Measurements from ENCODE around the gene DBR1. TPM values are rescaled to one million over a fixed set of nuclear protein-coding genes. Genes with fewer than 3 reads are reported as not detected.

DBR1 gene
- total RNA-seq, 4 donors from 2014 or later, result 16.8 to 25.4 (median 18.3) TPM

DNA sequence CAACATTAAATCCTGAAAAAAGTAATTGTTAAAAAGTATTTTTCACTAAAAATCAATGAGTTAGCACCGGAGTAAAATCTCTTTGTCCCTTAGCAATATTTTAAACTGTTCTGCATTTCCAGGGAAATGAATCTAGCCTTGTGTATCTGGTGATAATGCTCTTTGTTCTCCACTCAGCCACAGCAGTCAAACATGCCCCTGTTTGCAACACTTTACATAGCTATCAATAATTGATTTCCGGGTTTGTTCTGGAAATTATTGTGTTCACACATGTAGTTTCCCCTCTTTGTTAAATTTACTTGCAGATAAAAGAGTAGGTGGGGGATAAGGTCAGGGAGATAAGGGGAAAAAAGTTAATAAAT is 38.9 kb downstream of the DBR1 start:
- DNase-seq, result no peak
- Histone ChIP-seq H3K27ac (no peak overlapping the region), H3K9me3 (no peaks in the 10 kb centered on the region), H3K36me3 (no peaks in the 10 kb centered on the region), H3K27me3 (no peaks in the 10 kb centered on the region), H3K4me1 (no peaks in the 10 kb centered on the region), H3K4me3 (replicated peaks in 1 of 3) (no peak overlapping the region)
- intact Hi-C loops (cut with DNase I), result no loop called here
- 76 to 86% methylated on average over 2 of the region's 2 CpGs for WGBS, 2 donors
- TF ChIP-seq, protein P1, sequence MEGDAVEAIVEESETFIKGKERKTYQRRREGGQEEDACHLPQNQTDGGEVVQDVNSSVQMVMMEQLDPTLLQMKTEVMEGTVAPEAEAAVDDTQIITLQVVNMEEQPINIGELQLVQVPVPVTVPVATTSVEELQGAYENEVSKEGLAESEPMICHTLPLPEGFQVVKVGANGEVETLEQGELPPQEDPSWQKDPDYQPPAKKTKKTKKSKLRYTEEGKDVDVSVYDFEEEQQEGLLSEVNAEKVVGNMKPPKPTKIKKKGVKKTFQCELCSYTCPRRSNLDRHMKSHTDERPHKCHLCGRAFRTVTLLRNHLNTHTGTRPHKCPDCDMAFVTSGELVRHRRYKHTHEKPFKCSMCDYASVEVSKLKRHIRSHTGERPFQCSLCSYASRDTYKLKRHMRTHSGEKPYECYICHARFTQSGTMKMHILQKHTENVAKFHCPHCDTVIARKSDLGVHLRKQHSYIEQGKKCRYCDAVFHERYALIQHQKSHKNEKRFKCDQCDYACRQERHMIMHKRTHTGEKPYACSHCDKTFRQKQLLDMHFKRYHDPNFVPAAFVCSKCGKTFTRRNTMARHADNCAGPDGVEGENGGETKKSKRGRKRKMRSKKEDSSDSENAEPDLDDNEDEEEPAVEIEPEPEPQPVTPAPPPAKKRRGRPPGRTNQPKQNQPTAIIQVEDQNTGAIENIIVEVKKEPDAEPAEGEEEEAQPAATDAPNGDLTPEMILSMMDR (IDR thresholded peaks at IDR 0.05), result no peak
- no peak for TF ChIP-seq POLR2A (IDR thresholded peaks at IDR 0.05)

DNA sequence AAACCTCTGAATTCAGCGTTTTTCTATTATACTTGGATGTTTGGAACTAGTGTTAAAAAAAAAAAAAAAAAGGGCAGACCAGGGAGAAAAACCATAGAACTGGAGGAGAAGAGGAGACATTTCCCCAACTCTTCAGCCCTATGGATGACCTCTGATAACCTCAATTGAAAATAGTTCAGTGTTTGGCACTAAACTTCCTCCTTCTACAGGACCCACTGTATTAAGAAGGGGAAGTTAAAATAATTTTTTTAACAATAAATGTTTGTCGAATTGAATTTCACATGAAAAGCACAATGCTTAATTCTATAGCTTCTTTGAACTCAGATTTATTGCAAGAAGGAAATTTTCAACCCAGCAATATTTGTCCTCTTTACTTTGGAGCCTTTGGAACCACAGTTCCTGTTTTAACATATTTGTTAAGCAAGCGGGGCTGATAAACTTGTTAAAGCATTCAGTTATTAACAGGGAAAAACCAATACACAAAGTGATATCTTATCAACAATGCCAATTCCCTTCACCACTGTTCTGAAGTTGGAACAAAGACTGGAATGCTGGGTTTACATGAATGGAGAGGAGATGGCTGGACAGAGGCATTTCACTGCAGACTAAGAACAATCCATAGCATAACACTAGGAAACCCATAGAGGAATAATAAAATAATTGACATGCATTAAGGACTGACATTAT is 39.4 kb downstream of the DBR1 start:
- H3K4me1 ChIP-seq, result no peaks in the 10 kb centered on the region
- TF ChIP-seq, protein P1 (IDR thresholded peaks at IDR 0.05), result no peak
- TF ChIP-seq POLR2A (IDR thresholded peaks at IDR 0.05), result no peak
- no peaks in the 10 kb centered on the region for H3K9me3 ChIP-seq
- H3K36me3 ChIP-seq, result no peaks in the 10 kb centered on the region
- WGBS, 2 donors, result 73 to 85% methylated on average over 3 of the region's 3 CpGs
- H3K27me3 ChIP-seq, result no peaks in the 10 kb centered on the region
- no peak overlapping the region for H3K4me3 ChIP-seq (replicated peaks in 1 of 3)
- intact Hi-C loops (cut with DNase I), result no loop called here
- no peak overlapping the region for H3K27ac ChIP-seq
- no peak for DNase-seq

DNA sequence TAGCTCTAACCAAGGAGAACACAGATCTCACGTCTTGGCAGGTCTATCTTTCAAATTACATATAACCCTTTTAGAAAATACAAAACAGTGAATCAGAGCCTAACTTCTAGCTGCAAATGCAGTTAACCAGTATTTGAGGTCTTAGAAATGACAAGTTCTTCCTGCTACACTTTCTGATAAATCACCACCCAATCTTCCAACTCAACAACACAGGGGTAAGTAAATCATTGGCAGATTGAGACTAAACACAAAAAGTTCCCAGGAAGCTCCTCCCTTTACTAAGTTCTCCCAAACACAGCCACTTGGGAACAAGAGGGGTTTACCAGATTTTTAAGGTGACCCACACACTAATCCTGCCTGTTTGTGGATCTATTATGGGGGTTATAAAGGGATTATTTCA is 42.5 kb downstream of the DBR1 start, which contains the start of gene A4GNT:
TSS of gene A4GNT (minus strand) at position 152 of the 400 bp plus-strand sequence. CDS start 1,134 bp downstream, outside the sequence.
- no peaks in the 10 kb centered on the region for H3K36me3 ChIP-seq
- no peaks in the 10 kb centered on the region for H3K27me3 ChIP-seq
- TF ChIP-seq, protein P1 (IDR thresholded peaks at IDR 0.05), result no peak
- no peak for TF ChIP-seq POLR2A (IDR thresholded peaks at IDR 0.05)
- H3K4me1 ChIP-seq, result no peaks in the 10 kb centered on the region
- WGBS, 2 donors, result 77 to 94% methylated on average over 1 of the region's 1 CpG
- no peak within 1 kb of the TSS for H3K4me3 ChIP-seq (replicated peaks in 1 of 3)
- DNase-seq, result no peak
- intact Hi-C loops (cut with DNase I), result no loop called here
- H3K27ac ChIP-seq, result no peak within 1 kb of the TSS
- H3K9me3 ChIP-seq, result no peaks in the 10 kb centered on the region

DNA sequence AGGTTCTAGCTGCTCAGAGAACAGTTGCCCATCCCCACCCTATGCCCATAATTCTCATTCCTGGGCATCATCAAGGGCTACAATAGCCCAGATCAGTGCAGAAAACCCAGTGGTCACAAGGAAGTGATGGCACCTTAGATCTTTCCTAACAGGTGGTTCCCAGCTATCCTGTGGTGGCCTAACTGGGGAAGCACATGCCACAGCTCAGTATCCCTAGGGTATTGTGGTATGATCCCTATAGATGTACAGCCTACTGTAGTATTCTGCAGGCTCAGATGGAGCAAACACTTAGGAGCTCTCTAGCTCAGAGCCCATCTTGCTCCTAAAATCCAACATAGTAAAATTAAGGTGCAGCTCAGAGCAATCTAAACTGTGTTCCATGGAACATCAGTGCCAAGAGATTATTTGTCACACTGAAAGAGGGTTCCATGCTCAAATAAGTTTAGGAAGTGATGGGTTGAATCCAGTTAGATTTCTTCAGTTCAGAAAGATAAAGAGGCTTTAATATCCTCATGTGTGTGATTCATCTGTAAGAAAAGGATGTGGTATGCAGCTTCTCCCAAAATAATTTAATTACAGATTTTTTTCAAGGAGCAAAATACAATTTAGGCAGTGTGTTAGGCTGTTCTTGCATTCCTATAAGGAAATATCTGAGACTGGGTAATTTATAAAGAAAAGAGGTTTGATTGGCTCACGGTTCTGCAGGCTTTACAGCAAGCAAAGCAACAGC is 46.9 kb downstream of the DBR1 start:
- Histone ChIP-seq H3K27me3 (no peaks in the 10 kb centered on the region), H3K36me3 (no peaks in the 10 kb centered on the region), H3K4me3 (replicated peaks in 1 of 3) (no peak overlapping the region), H3K27ac (no peak overlapping the region), H3K4me1 (peaks cover 0 to 4% of the 10 kb centered on the region in 2 donors), H3K9me3 (no peaks in the 10 kb centered on the region)
- 78 to 85% methylated on average over 1 of the region's 1 CpG for WGBS, 2 donors
- TF ChIP-seq POLR2A (IDR thresholded peaks at IDR 0.05), result no peak
- TF ChIP-seq, protein P1 (IDR thresholded peaks at IDR 0.05), result no peak
- no peak for DNase-seq
- intact Hi-C loops (cut with DNase I), result no loop called here

Measured in thyroid gland (tissue), 4 donors.